Endothelial cell of umbilical vein (primary cell): Measurements from ENCODE around the gene ADH1C.

Experiments
- EZH2 ChIP-seq: IDR thresholded peaks from 2 replicates; pipeline ENCODE4 v1.6.1; 2012; ENCODE audit warnings: borderline replicate concordance, low read depth, mild to moderate bottlenecking, moderate library complexity, low read length, inconsistent platforms; ENCODE audit not compliant: severe bottlenecking
- FOS ChIP-seq: IDR thresholded peaks from 2 replicates; pipeline ENCODE4 v1.6.1; 2011; ENCODE audit warnings: mild to moderate bottlenecking, low read length, moderate library complexity, borderline replicate concordance; ENCODE audit not compliant: insufficient read depth
- JUN ChIP-seq: IDR thresholded peaks from 2 replicates; pipeline ENCODE4 v1.6.1; 2011; ENCODE audit warnings: borderline replicate concordance, low read depth; ENCODE audit not compliant: insufficient read length, insufficient read depth
- MAX ChIP-seq: IDR thresholded peaks from 2 replicates; pipeline ENCODE4 v1.6.1; 2011; ENCODE audit not compliant: insufficient read depth, insufficient read length
- MYC ChIP-seq: IDR thresholded peaks from one replicate; pipeline ENCODE4 v1.6.1; 2011; ENCODE audit warnings: mild to moderate bottlenecking, low read depth, low read length
- POLR2A ChIP-seq: IDR thresholded peaks from 2 replicates; pipeline ENCODE4 v1.6.1; 2012; ENCODE audit warnings: low read depth, mild to moderate bottlenecking, control low read depth, low read length
- POLR2AphosphoS5 ChIP-seq: IDR thresholded peaks from 2 replicates; pipeline ENCODE4 v1.6.1; 2012; ENCODE audit warnings: low read depth, mild to moderate bottlenecking, control low read depth, low read length, moderate library complexity; ENCODE audit not compliant: insufficient read depth
- TF ChIP-seq, protein P1 (sequence below), 2 donors: IDR thresholded peaks; 1 replicate in 1 of 2; 2 replicates in 1 of 2; pipeline ENCODE4 v1.5.1; 2011; ENCODE audit warnings: low read length in 2 of 2, mild to moderate bottlenecking in 2 of 2, moderate library complexity in 2 of 2, control low read depth in 1 of 2, inconsistent platforms in 1 of 2, low read depth in 1 of 2; ENCODE audit not compliant: insufficient read depth in 1 of 2; ENCODE audit errors: extremely low read depth in 1 of 2

DNA sequence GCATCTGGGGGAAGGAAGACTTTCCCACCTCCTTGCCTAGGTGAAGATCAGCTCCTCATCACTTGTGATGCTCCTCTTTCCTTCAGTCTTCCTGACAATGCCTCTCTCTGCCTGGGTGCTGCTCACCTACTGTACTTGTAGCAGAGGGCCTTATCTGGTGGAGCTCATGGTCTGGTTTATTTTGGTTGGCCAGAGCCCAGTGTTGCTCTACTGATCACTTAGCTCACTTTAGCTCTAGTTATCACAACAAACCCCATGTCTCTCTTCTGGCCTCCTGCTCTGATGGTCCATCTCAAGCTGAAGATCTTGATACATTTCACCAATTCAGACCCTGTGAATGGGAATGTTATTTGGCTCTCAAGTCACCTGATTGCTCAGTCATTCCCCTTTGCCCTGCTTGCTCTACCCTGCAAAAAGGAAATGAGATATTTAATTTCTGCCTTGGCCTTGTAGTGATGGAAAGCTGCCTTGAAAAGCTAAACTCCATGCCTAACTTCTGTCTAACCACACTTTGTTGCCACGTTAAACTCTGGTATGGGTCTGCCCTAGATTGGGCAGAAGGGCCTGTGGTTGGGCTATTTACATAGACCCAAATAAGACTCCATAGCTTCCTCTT, 30.3 kb upstream of the ADH1C start:
- TF ChIP-seq POLR2AphosphoS5 (no peak), FOS (no peak), POLR2A (no peak), MAX (no peak), EZH2 (no peak), MYC (no peak), JUN (no peak)
- TF ChIP-seq, protein P1, sequence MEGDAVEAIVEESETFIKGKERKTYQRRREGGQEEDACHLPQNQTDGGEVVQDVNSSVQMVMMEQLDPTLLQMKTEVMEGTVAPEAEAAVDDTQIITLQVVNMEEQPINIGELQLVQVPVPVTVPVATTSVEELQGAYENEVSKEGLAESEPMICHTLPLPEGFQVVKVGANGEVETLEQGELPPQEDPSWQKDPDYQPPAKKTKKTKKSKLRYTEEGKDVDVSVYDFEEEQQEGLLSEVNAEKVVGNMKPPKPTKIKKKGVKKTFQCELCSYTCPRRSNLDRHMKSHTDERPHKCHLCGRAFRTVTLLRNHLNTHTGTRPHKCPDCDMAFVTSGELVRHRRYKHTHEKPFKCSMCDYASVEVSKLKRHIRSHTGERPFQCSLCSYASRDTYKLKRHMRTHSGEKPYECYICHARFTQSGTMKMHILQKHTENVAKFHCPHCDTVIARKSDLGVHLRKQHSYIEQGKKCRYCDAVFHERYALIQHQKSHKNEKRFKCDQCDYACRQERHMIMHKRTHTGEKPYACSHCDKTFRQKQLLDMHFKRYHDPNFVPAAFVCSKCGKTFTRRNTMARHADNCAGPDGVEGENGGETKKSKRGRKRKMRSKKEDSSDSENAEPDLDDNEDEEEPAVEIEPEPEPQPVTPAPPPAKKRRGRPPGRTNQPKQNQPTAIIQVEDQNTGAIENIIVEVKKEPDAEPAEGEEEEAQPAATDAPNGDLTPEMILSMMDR (IDR thresholded peaks at IDR 0.05; ENCODE audit: extremely low read depth in 1 of 2, insufficient read depth in 1 of 2, low read depth in 1 of 2, low read length in 2 of 2), result no peak
